ENCODE data around the gene GTPBP2. TPM values are rescaled to one million over a fixed set of nuclear protein-coding genes. Genes with fewer than 3 reads are reported as not detected.
A peak's percentile ranks its signal among the peaks of the same experiment; 100 is the strongest.

The GTPBP2 gene
- total and polyA plus RNA-seq, 10 of the 15 experiments (the other 5 are each of a cell fraction or from before 2014, with no cell fraction given), result 5.9 to 63.4 (median 39.8) TPM

GRCh38 chr6:43579171-43579570 lies 49.9 kb downstream of the GTPBP2 start (continued):
- TF ChIP-seq, protein P1, sequence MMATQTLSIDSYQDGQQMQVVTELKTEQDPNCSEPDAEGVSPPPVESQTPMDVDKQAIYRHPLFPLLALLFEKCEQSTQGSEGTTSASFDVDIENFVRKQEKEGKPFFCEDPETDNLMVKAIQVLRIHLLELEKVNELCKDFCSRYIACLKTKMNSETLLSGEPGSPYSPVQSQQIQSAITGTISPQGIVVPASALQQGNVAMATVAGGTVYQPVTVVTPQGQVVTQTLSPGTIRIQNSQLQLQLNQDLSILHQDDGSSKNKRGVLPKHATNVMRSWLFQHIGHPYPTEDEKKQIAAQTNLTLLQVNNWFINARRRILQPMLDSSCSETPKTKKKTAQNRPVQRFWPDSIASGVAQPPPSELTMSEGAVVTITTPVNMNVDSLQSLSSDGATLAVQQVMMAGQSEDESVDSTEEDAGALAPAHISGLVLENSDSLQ (IDR thresholded peaks at IDR 0.05), result no peak
- no peak for TF ChIP-seq POLR2AphosphoS2 (IDR thresholded peaks at IDR 0.05; ENCODE audit: low read depth, low read length)

- peak overlapping the region; percentile 89 for H3K4me3 ChIP-seq
- TF ChIP-seq, protein P2, sequence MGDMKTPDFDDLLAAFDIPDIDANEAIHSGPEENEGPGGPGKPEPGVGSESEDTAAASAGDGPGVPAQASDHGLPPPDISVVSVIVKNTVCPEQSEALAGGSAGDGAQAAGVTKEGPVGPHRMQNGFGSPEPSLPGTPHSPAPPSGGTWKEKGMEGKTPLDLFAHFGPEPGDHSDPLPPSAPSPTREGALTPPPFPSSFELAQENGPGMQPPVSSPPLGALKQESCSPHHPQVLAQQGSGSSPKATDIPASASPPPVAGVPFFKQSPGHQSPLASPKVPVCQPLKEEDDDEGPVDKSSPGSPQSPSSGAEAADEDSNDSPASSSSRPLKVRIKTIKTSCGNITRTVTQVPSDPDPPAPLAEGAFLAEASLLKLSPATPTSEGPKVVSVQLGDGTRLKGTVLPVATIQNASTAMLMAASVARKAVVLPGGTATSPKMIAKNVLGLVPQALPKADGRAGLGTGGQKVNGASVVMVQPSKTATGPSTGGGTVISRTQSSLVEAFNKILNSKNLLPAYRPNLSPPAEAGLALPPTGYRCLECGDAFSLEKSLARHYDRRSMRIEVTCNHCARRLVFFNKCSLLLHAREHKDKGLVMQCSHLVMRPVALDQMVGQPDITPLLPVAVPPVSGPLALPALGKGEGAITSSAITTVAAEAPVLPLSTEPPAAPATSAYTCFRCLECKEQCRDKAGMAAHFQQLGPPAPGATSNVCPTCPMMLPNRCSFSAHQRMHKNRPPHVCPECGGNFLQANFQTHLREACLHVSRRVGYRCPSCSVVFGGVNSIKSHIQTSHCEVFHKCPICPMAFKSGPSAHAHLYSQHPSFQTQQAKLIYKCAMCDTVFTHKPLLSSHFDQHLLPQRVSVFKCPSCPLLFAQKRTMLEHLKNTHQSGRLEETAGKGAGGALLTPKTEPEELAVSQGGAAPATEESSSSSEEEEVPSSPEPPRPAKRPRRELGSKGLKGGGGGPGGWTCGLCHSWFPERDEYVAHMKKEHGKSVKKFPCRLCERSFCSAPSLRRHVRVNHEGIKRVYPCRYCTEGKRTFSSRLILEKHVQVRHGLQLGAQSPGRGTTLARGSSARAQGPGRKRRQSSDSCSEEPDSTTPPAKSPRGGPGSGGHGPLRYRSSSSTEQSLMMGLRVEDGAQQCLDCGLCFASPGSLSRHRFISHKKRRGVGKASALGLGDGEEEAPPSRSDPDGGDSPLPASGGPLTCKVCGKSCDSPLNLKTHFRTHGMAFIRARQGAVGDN (IDR thresholded peaks at IDR 0.05), result no peak
- TF ChIP-seq, protein P3, sequence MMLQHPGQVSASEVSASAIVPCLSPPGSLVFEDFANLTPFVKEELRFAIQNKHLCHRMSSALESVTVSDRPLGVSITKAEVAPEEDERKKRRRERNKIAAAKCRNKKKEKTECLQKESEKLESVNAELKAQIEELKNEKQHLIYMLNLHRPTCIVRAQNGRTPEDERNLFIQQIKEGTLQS (IDR thresholded peaks at IDR 0.05; ENCODE audit: borderline replicate concordance, extremely low read depth, low read depth, low read length), result no peak
- TF ChIP-seq, protein P4, sequence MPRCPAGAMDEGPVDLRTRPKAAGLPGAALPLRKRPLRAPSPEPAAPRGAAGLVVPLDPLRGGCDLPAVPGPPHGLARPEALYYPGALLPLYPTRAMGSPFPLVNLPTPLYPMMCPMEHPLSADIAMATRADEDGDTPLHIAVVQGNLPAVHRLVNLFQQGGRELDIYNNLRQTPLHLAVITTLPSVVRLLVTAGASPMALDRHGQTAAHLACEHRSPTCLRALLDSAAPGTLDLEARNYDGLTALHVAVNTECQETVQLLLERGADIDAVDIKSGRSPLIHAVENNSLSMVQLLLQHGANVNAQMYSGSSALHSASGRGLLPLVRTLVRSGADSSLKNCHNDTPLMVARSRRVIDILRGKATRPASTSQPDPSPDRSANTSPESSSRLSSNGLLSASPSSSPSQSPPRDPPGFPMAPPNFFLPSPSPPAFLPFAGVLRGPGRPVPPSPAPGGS (IDR thresholded peaks at IDR 0.05; ENCODE audit: borderline replicate concordance, insufficient read depth, low read depth, low read length, poor library complexity, severe bottlenecking), result no peak
- TF ChIP-seq SMC3 (IDR thresholded peaks at IDR 0.05; ENCODE audit: borderline replicate concordance, low read length) (no peak), CBX3 (IDR thresholded peaks at IDR 0.05; ENCODE audit: borderline replicate concordance, low read depth) (no peak), PAX5 (IDR thresholded peaks at IDR 0.05; ENCODE audit: borderline replicate concordance, low read depth, low read length) (no peak), TAF1 (IDR thresholded peaks at IDR 0.05; ENCODE audit: borderline replicate concordance, low read depth, low read length) (no peak)
These were observed 50.3 kb downstream of the GTPBP2 start for GRCh38 chr6:43578748-43579147.

More at GRCh38 chr6:43578748-43579147, 50.3 kb downstream of the GTPBP2 start:
- intact Hi-C loops (cut with micrococcal nuclease; ENCODE audit: unreplicated experiment) (no loop called here), in situ Hi-C loops (cut with MboI) (no loop called here)
- ATAC-seq (no peak), FAIRE-seq (no peak), DNase-seq (ENCODE audit: low read depth, low spot score) (no peak)
- Histone ChIP-seq H4K20me1 (ENCODE audit: control insufficient read depth, insufficient read depth) (no peaks in the 10 kb centered on the region), H3K27ac (ENCODE audit: control insufficient read depth, insufficient read depth) (no peak overlapping the region), H3K4me2 (ENCODE audit: control insufficient read depth, insufficient read depth) (peak overlapping the region; percentile 68; the same call in 1 of the 2 replicates), H3K27me3 (replicated peaks in 1 of 2; ENCODE audit: control insufficient read depth in 2 of 2, insufficient read depth in 2 of 2, low read length in 1 of 2) (no peaks in the 10 kb centered on the region), H3K9ac (ENCODE audit: control insufficient read depth, insufficient read depth, low read length) (peak overlapping the region; percentile 34; the same call in 1 of the 2 replicates), H3K36me3 (ENCODE audit: control insufficient read depth in 2 of 2, insufficient read depth in 2 of 2, low read length in 1 of 2) (peaks cover 0 to 21% of the 10 kb centered on the region in 2 experiments; a peak in 1 of 4 replicates), H3K9me3 (replicated peaks; ENCODE audit: control insufficient read depth, insufficient read depth, low read length) (no peaks in the 10 kb centered on the region), H3K4me1 (ENCODE audit: control insufficient read depth, insufficient read depth, low read length) (no peaks in the 10 kb centered on the region; the same call in 1 of the 2 replicates), H3K79me2 (ENCODE audit: control insufficient read depth, insufficient read depth, low read length) (peaks cover 61% of the 10 kb centered on the region), H2AFZ (ENCODE audit: control insufficient read depth, low read depth, low read length) (no peak overlapping the region)
- 84% methylated on average over 3 of the region's 3 CpGs for WGBS (ENCODE audit: insufficient coverage, insufficient replicate concordance, low lambda C conversion rate, missing lambda C conversion rate)
- ChIA-PET SMC1A (ENCODE audit: uncharacterized antibody, unreplicated experiment) (interaction anchor here (0.7 to 1.3 kb wide), 2 partner anchors 8 to 14 kb away, joined by 3 read pairs; no protein-coding TSS in a partner anchor), RAD21 (ENCODE audit: unreplicated experiment) (interaction anchor here (0.5 to 2.0 kb wide), 2 partner anchors 51 to 55 kb away, joined by 3 to 7 read pairs; partner anchors contain the start of gene GTPBP2), POLR2A (interaction anchor here (0.7 to 2.6 kb wide), 3 partner anchors 51 to 189 kb away, joined by 3 to 16 read pairs (median 3); partner anchors contain the start of gene GTPBP2), CTCF (interaction anchor here (0.5 to 1.7 kb wide), 5 partner anchors 22 to 500 kb away, joined by 3 to 6 read pairs (median 3); no protein-coding TSS in a partner anchor)
- BruUV-seq (replicated peaks), result no TSS peak

All from GM12878 (cell line).